H4 (cell line): Measurements from ENCODE around the gene CMTM8. TPM values are rescaled to one million over a fixed set of nuclear protein-coding genes. Genes with fewer than 3 reads are reported as not detected.

Experiments
- DNase-seq: peaks from one replicate; pipeline ENCODE4 v3.0.0-alpha.2; 2015; ENCODE audit warnings: low spot score
- total RNA-seq: library from RNA; depleted of rRNA; stranded (reverse); fragments of >200 nt; shearing (Covaris generic); gene quantifications from 2 replicates; pipeline ENCODE4 v1.2.3, GENCODE V29; 2014; rRNA removed

CMTM8 gene
- total RNA-seq, 1 experiment from 2014 or later, result 2.5 TPM

DNA sequence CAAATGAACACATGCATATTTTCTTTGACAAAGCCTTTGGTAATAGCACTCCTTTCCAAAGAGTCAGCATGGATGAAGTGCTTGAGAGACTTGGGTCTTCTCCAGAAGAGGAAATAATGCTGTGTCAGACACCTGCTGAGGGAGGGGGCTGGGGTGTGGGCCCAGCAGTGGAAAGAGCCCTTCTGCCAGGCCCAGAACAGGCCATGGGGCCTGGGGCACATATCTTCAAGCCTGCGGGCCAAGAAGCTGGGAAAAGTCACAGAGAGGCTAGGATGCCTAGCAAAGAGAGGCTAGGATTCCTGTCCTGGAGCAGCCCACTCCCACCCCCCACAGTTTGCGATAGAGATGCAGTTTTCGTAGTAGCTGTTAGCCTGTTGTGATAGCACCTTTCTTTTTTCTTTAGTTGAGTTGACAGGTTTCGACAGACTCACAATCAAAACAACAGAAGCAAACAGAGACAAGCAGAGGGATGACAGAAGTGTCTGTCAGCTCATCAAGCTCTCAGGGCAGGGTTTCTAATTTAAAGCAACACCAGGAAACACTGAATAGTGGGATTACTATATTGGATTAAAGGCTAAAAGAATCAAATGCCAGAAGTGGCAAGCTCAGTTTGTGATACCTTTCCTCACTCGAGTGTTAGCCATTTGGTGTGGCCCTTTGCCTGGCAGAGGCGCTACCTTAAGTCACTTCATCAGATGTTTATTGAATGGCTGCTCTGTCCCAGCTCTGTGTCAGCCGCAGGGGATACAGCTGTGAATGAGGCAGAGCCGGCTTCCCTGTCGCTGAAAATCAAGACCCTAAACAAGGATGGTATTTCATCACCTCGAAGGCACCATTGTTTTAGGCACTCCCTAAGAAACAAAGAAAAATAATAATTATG, 172.1 kb downstream of the CMTM8 start:
- DNase-seq, result no peak

DNA sequence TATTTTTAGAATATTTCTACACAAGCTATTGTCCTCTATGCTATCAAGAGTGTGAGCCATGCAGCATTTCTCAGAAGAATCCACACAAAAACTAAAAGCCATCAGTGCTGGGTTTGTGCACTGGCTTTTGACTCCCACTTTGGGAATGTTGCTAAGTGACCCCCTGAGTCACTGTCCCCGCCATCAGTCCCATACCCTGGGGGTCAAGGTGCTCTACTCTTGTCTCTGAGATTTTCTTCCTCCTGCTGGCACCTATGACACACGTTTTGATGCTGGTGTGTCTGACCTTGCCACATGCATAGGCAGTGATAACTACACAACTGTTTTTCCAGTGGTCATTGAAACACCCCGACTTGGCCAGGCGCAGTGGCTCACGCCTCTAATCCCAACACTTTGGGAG, 173.0 kb downstream of the CMTM8 start:
- no peak for DNase-seq

DNA sequence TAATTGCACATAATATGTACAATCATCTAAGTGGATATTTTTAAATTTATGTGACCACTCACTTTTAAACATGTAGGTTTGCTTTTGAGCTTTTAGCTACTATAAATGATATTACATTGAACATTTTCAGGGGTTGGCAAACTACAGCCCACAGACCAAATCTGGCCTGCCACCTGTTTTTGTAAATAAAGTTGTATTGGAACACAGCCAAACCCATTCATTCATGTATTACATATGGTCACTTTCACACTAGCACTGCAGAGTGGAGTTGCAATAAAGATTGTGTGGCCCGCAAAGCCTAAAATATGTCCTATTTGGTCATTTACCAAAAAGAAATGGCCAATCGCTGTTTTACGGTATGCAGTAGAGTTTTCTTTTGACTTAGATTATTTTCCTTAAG, 174.4 kb downstream of the CMTM8 start:
- DNase-seq, result no peak

DNA sequence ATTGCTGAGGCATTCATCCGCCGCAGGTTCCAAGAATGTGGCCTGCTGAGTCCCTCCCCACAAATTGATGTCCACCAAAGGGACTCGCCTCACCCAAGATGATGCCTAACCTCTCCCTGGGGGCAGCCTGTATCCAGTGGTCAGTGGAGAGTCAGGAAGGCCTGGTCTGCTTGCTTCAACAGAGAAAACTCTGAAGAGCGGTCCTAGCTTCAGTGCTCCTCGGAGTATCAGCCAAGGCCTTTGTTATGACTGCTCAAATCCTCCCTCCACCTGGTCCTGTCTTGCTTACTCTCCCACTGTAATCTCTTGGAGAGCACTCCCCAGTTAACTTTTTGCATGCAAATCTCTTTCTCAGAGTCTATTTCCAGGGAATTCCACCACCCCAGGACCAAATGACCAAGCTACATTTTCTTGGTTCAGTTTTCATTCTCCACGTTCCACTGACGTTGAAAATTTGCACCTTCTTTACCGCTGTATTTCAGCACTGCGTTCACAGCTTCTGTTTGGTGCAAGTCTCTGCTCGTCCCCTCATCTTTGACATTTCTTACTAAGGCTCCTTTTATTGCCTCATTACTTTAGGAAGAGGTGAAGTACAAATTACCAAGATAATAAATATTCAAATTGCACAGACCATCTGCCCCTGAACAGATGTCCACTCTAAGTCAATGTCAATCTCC, 175.5 kb downstream of the CMTM8 start:
- no peak for DNase-seq

DNA sequence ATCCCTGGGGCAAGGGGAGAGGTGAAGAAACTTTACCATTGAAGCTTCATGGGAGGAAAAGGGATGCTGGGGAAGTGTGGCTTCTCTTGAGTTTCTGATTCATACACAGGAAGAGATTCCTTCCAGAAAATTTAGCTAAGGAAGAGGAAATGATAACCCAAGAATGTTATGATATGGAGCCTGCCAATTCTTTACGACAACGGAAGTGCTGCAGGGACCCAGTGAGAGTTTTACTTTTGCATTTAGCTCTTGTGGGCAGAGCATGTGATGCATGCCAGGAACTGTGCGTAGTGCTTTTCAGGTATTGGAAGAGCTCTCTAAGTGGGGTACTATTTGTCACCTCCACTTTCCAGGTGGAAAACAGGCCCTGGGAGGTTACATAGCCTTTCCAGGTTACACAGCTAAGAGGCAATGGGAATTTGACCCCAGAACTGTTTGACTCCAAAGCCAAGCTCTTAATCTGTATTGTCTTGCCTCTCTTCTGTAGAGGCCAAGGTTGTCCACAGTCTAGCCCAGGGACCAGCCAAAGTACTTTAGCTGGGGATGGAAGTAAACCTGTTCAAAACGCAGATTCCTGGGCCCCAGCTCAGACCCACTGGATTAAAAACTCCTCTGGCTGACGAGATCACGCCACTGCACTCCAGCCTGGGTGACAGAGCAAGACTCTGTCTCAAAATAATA, 176.2 kb downstream of the CMTM8 start:
- no peak for DNase-seq

DNA sequence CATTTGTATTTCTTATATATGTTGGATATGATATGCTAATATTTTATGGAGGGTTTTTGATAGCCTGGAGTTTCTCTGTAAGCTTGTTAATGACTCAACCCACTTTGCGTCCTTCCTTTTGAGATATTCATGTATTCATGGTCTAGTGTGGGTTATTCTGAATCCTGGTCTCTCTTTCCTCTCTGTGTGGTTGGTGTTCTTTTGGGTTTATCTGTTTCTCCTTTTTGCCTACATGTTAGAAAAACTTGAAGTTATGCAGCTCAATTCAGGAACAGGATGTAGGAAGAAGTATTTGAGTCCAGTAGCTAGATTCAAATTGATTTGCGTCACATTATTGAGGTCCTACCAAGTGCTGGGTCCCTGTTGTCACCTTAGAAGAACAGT, 181.3 kb downstream of the CMTM8 start:
- no peak for DNase-seq

Other genes with a start within 250 kb of the CMTM8 start
- gene GPD1L, start 132.1 kb upstream of the CMTM8 start, total RNA-seq, result 10.1 and 10.8 TPM in 2 replicates
- 5.5 and 7.1 TPM in 2 replicates for gene CMTM7, start 153.2 kb downstream of the CMTM8 start, total RNA-seq